ENCODE measurements around the gene ANKLE1.
"Not testable (repeated sequence)": the region's sequence is repeated elsewhere in the genome, so short reads cannot be mapped to it uniquely, and the experiment has no call there.

The ANKLE1 gene

GRCh38 chr19:17248011-17248776 lies 33.5 kb upstream of the ANKLE1 start:
- no peak for DNase-seq

GRCh38 chr19:17249887-17250548 lies 31.7 kb upstream of the ANKLE1 start:
- DNase-seq, result no peak

- DNase-seq, result no peak
These were observed 27.1 kb upstream of the ANKLE1 start for GRCh38 chr19:17254636-17255035.

GRCh38 chr19:17255150-17255621 lies 26.5 kb upstream of the ANKLE1 start:
- no peak for DNase-seq

GRCh38 chr19:17256130-17256529 lies 25.6 kb upstream of the ANKLE1 start:
- DNase-seq, result no peak

- DNase-seq, result no peak
These were observed 22.5 kb upstream of the ANKLE1 start for GRCh38 chr19:17259118-17259780.

- DNase-seq, result no peak
These were observed 21.8 kb upstream of the ANKLE1 start for GRCh38 chr19:17259934-17260333.

GRCh38 chr19:17260842-17261325 lies 20.8 kb upstream of the ANKLE1 start:
- no peak for DNase-seq

GRCh38 chr19:17262557-17262956 lies 19.1 kb upstream of the ANKLE1 start:
- DNase-seq, result no peak

- no peak for DNase-seq
These were observed 17.7 kb upstream of the ANKLE1 start for GRCh38 chr19:17263712-17264640.

GRCh38 chr19:17264641-17264979 lies 17.1 kb upstream of the ANKLE1 start, which contains the start of gene USHBP1:
Gene USHBP1 (minus strand): TSS chr19:17264745. CDS start chr19:17264299, 446 bp downstream.
- DNase-seq, result no peak

GRCh38 chr19:17266026-17266425 lies 15.7 kb upstream of the ANKLE1 start:
- no peak for DNase-seq

- DNase-seq, result no peak
These were observed 15.1 kb upstream of the ANKLE1 start for GRCh38 chr19:17266589-17266974.

- peak; percentile 99 for DNase-seq
These were observed 14.5 kb upstream of the ANKLE1 start, which contains the start of gene BABAM1 for GRCh38 chr19:17266975-17267788. Gene BABAM1 (plus strand): TSS chr19:17267443. CDS start chr19:17268807, 1,364 bp downstream.

GRCh38 chr19:17268754-17269153 lies 12.9 kb upstream of the ANKLE1 start:
- no peak for DNase-seq

GRCh38 chr19:17274892-17275291 lies 6.8 kb upstream of the ANKLE1 start:
- not testable (repeated sequence) for DNase-seq

GRCh38 chr19:17275441-17276175 lies 6.1 kb upstream of the ANKLE1 start:
- DNase-seq, result no peak

GRCh38 chr19:17279436-17279835 lies 2.3 kb upstream of the ANKLE1 start:
- DNase-seq, result no peak

- DNase-seq, result no peak
These were observed 906 bp downstream of the ANKLE1 start for GRCh38 chr19:17282488-17283125.

- DNase-seq, result no peak
These were observed 1.8 kb downstream of the ANKLE1 start for GRCh38 chr19:17283504-17283996.
